ENCODE data around the gene SKP2.
"Not testable (repeated sequence)": the region's sequence is repeated elsewhere in the genome, so short reads cannot be mapped to it uniquely, and the experiment has no call there.

The SKP2 gene

GRCh38 chr5:36158144-36158543, 6.2 kb downstream of the SKP2 start:
- no peak for DNase-seq

- DNase-seq = no peak
Observed at GRCh38 chr5:36160617-36161016, 8.7 kb downstream of the SKP2 start.

- DNase-seq = no peak
Observed at GRCh38 chr5:36161361-36161760, 9.4 kb downstream of the SKP2 start.

- DNase-seq = no peak
Observed at GRCh38 chr5:36162810-36163486, 11.0 kb downstream of the SKP2 start.

GRCh38 chr5:36164461-36164860, 12.6 kb downstream of the SKP2 start:
- no peak for DNase-seq

GRCh38 chr5:36168737-36169136, 16.8 kb downstream of the SKP2 start:
- peak in 1 of 5 experiments; percentile 72 for DNase-seq

GRCh38 chr5:36170832-36171424, 19.0 kb downstream of the SKP2 start:
- no peak for DNase-seq

- no peak for DNase-seq
Observed at GRCh38 chr5:36172599-36172998, 20.7 kb downstream of the SKP2 start.

- no peak for DNase-seq
Observed at GRCh38 chr5:36173426-36173825, 21.5 kb downstream of the SKP2 start.

- no peak for DNase-seq
Observed at GRCh38 chr5:36174119-36174518, 22.2 kb downstream of the SKP2 start.

- no peak for DNase-seq
Observed at GRCh38 chr5:36175043-36175442, 23.1 kb downstream of the SKP2 start.

GRCh38 chr5:36177154-36177553, 25.2 kb downstream of the SKP2 start:
- no peak for DNase-seq

- no peak for DNase-seq
Observed at GRCh38 chr5:36177715-36178523, 26.0 kb downstream of the SKP2 start.

- no peak for DNase-seq
Observed at GRCh38 chr5:36178524-36178890, 26.6 kb downstream of the SKP2 start.

- DNase-seq = no peak
Observed at GRCh38 chr5:36179950-36180349, 28.0 kb downstream of the SKP2 start.

GRCh38 chr5:36180556-36181350, 28.8 kb downstream of the SKP2 start:
- no peak for DNase-seq

GRCh38 chr5:36181774-36182173, 29.9 kb downstream of the SKP2 start:
- no peak for DNase-seq

- not testable (repeated sequence) for DNase-seq
Observed at GRCh38 chr5:36184408-36184807, 32.5 kb downstream of the SKP2 start.

GRCh38 chr5:36193746-36194145, 41.8 kb downstream of the SKP2 start:
- no peak for DNase-seq

- no peak for DNase-seq
Observed at GRCh38 chr5:36198281-36198680, 46.4 kb downstream of the SKP2 start.

GRCh38 chr5:36198783-36199182, 46.9 kb downstream of the SKP2 start:
- DNase-seq = not testable (repeated sequence)

GRCh38 chr5:36199620-36200019, 47.7 kb downstream of the SKP2 start:
- no peak for DNase-seq

GRCh38 chr5:36200513-36200912, 48.6 kb downstream of the SKP2 start:
- no peak for DNase-seq

Data from T-helper 2 cell (primary cell).